ENCODE measurements around the gene AHNAK. TPM values are rescaled to one million over a fixed set of nuclear protein-coding genes. Genes with fewer than 3 reads are reported as not detected.
A peak's percentile ranks its signal among the peaks of the same experiment; 100 is the strongest.

The AHNAK gene
- total RNA-seq, 1 donor from 2014 or later, result 96.5 TPM

DNA sequence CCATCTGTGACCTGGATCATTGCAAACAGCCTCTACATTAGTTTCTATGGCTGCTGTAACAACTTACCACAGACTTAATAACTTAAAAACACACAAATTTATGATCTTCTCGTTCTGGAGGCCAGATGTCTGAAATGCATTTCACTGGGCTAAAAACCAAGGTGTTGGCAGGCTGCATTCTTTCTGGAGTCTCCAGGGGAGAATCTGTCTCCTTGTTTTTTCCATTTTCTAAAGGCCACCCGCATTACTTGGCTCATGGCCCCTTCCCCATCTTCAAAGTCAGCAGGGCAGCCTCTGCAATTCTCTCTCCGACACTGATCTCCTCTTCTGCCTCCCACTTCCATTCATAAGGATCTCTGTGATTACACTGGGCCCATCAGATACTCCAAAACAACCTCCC lies 116.2 kb downstream of the AHNAK start:
- Mint-ChIP-seq H3K4me3 (no peak overlapping the region), H3K4me1 (ENCODE audit: low read depth) (peaks cover 59% of the 10 kb centered on the region), H3K36me3 (ENCODE audit: low read depth) (peaks cover 2% of the 10 kb centered on the region), H3K27me3 (ENCODE audit: insufficient read depth) (no peaks in the 10 kb centered on the region), H3K9me3 (no peaks in the 10 kb centered on the region), H3K27ac (peak overlapping the region; percentile 14)
- DNase-seq (ENCODE audit: low spot score), result no peak
- intact Hi-C loops (cut with micrococcal nuclease), result no loop called here

DNA sequence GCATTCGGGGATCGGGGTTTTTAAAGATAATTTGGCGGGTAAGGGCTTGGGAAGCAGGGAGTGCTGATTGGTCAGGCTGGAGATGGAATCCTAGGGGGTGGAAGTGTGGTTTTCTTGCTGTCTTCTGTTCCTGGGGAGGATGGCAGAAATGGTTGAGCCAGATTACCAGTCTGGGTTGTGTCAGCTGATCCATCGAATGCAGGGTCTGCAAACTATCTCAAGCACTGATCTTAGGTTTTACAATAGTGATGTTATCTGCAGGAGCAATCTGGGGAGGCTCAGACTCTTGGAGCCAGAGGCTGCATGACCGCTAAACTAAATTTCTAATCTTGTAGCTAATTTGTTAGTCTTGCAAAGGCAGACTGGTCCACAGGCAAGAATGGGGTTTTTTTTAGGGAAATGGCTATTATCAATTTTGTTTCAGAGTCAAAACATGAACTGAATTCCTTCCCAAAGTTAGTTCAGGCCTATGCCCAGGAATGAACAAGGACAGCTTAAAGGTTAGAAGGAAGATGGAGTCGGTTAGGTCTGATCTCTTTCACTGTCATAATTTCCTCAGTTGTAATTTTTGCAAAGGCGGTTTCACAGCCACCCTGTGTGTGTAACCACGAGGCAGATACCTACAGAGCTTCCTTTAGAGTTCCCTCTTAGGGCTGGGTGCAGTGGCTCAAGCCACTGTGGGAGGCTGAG lies 117.6 kb downstream of the AHNAK start:
- no peaks in the 10 kb centered on the region for H3K27me3 Mint-ChIP-seq (ENCODE audit: insufficient read depth)
- intact Hi-C loops (cut with micrococcal nuclease), result loop anchor here (5.0 to 10.0 kb wide), 2 partner anchors 246 to 453 kb away; partner anchors contain the start of genes LBHD1, SLC3A2, UBXN1 and UQCC3
- H3K4me1 Mint-ChIP-seq (ENCODE audit: low read depth), result peaks cover 55% of the 10 kb centered on the region
- H3K36me3 Mint-ChIP-seq (ENCODE audit: low read depth), result peaks cover 2% of the 10 kb centered on the region
- no peak for DNase-seq (ENCODE audit: low spot score)
- H3K4me3 Mint-ChIP-seq, result no peak overlapping the region
- peak overlapping the region; percentile 48 for H3K27ac Mint-ChIP-seq
- H3K9me3 Mint-ChIP-seq, result no peaks in the 10 kb centered on the region

DNA sequence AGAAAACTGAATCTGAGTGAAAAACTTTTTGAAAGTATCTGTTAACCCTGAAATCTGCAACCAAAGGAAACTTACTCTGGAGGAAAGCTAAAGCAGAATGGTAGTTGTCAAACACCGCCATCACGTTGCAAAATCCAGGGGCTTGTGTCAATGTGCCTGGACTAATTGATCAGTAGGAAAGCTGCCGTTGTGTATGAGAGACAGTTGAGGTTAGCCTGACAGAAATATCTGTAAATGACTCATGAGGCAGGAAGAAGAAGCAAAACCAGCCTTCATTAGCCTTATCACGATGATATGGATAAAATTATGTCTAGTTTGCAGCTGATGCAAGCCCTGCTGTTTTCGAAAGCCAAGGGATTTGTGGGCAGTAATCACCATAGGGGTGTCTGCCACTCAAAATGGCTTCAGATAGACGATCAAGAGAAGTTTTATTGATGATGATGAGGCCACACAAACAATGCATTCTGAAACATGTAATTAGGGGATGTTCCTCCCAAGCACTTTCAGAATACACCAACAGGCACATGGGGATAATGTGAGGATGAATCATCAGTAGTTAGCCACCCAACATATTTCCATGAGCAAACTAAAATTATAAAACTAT lies 118.9 kb downstream of the AHNAK start:
- Mint-ChIP-seq H3K36me3 (ENCODE audit: low read depth) (peaks cover 2% of the 10 kb centered on the region), H3K4me3 (peak overlapping the region; percentile 55), H3K27ac (peak overlapping the region; percentile 96), H3K9me3 (no peaks in the 10 kb centered on the region), H3K27me3 (ENCODE audit: insufficient read depth) (no peaks in the 10 kb centered on the region), H3K4me1 (ENCODE audit: low read depth) (peaks cover 46% of the 10 kb centered on the region)
- intact Hi-C loops (cut with micrococcal nuclease), result loop anchor here (1.0 to 10.0 kb wide), 4 partner anchors 25 to 455 kb away; partner anchors contain the start of genes LBHD1, SLC3A2, UBXN1 and UQCC3
- peak; percentile 7 for DNase-seq (ENCODE audit: low spot score)

DNA sequence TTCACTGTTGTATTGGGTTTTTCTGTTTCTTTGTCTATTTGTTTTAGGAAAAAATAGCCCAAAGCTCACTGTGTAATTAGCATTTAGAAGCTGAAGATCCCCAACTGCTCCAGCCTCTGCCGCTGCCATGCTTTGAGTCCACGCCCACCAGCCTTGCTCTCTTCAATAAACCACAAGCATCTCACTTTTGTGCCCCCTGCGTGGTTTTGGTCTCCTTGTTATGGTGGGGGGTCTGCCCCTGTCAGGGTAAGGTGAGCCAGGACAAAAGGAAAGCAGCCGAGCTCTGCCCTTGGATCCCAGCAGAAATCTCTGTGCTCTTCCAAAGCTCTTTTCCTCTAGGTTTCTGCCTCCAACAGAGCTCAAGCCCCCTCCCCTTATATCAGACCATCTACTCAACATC lies 123.6 kb downstream of the AHNAK start:
- intact Hi-C loops (cut with micrococcal nuclease), result loop anchor here (10.0 kb wide), 1 partner anchor 252 kb away; the partner anchor contains the start of genes LBHD1, UBXN1 and UQCC3
- no peaks in the 10 kb centered on the region for H3K36me3 Mint-ChIP-seq (ENCODE audit: low read depth)
- H3K4me3 Mint-ChIP-seq, result no peak overlapping the region
- no peak for DNase-seq (ENCODE audit: low spot score)
- H3K27me3 Mint-ChIP-seq (ENCODE audit: insufficient read depth), result no peaks in the 10 kb centered on the region
- H3K27ac Mint-ChIP-seq, result no peak overlapping the region
- H3K9me3 Mint-ChIP-seq, result no peaks in the 10 kb centered on the region
- H3K4me1 Mint-ChIP-seq (ENCODE audit: low read depth), result peaks cover 17% of the 10 kb centered on the region

DNA sequence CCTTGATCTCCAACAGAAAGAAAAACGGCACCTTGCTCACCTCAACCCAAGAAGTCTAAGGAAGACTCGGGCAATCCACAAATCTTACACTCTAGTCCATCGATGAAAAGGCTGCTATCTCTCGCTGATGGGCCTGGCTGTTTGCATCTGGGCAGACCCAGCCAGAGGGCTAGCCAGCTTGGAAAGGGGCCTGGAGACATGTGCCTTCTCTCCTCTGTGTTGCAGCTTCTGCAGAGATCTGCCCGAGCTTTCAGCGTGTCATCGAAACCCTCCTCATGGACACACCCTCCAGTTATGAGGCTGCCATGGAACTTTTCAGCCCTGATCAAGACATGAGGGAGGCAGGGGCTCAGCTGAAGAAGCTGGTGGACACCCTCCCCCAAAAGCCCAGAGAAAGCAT lies 124.6 kb downstream of the AHNAK start:
- intact Hi-C loops (cut with micrococcal nuclease), result loop anchor here (10.0 kb wide), 1 partner anchor 253 kb away; the partner anchor contains the start of genes LBHD1, UBXN1 and UQCC3
- Mint-ChIP-seq H3K4me3 (no peak overlapping the region), H3K9me3 (no peaks in the 10 kb centered on the region), H3K27ac (no peak overlapping the region), H3K4me1 (ENCODE audit: low read depth) (peaks cover 10% of the 10 kb centered on the region), H3K36me3 (ENCODE audit: low read depth) (no peaks in the 10 kb centered on the region), H3K27me3 (ENCODE audit: insufficient read depth) (no peaks in the 10 kb centered on the region)
- no peak for DNase-seq (ENCODE audit: low spot score)

DNA sequence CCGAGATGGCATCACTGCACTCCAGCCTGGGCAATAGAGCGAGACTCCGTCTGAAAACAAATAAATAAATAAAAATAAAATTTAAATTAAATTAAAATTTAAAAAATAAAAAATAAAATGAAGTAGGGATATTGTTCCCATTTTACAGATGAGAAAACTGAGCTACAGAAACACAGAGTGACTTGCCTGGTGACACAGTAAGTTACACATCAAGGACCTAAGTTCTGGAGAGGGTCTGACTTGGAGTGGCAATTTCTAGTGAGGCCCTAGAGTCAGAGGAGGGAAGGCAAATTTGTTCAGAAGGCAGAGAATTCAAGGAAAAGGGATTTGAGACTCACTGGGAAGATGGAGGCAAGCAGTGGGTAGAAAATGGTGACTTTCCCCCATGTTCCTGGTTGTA lies 125.7 kb downstream of the AHNAK start:
- no peaks in the 10 kb centered on the region for H3K9me3 Mint-ChIP-seq
- H3K4me1 Mint-ChIP-seq (ENCODE audit: low read depth), result no peaks in the 10 kb centered on the region
- H3K36me3 Mint-ChIP-seq (ENCODE audit: low read depth), result no peaks in the 10 kb centered on the region
- H3K27ac Mint-ChIP-seq, result no peak overlapping the region
- H3K4me3 Mint-ChIP-seq, result no peak overlapping the region
- H3K27me3 Mint-ChIP-seq (ENCODE audit: insufficient read depth), result no peaks in the 10 kb centered on the region
- intact Hi-C loops (cut with micrococcal nuclease), result loop anchor here (10.0 kb wide), 1 partner anchor 254 kb away; the partner anchor contains the start of genes LBHD1, UBXN1 and UQCC3
- DNase-seq (ENCODE audit: low spot score), result no peak

DNA sequence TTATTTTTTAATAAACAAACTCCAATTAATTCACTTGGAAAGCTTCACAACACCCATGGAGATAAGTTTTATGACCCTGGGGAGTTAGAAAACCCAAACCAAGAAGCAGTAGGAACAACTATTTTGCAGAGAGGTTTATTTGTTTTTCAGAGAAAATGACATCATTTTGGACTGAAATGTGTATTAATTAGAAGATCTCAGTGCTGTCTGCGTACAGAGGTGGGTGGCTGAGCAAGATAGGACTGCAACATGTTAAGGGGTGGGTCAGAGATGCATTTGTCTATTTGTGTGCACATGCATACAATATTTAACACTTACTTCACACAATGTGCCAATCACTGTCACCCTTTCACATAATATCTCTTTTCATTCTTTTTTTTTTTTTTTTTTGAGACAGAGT lies 126.7 kb downstream of the AHNAK start:
- Mint-ChIP-seq H3K36me3 (ENCODE audit: low read depth) (no peaks in the 10 kb centered on the region), H3K4me3 (no peak overlapping the region), H3K9me3 (no peaks in the 10 kb centered on the region), H3K27me3 (ENCODE audit: insufficient read depth) (no peaks in the 10 kb centered on the region), H3K4me1 (ENCODE audit: low read depth) (no peaks in the 10 kb centered on the region), H3K27ac (no peak overlapping the region)
- intact Hi-C loops (cut with micrococcal nuclease), result loop anchor here (10.0 kb wide), 1 partner anchor 255 kb away; the partner anchor contains the start of genes LBHD1, UBXN1 and UQCC3
- no peak for DNase-seq (ENCODE audit: low spot score)

DNA sequence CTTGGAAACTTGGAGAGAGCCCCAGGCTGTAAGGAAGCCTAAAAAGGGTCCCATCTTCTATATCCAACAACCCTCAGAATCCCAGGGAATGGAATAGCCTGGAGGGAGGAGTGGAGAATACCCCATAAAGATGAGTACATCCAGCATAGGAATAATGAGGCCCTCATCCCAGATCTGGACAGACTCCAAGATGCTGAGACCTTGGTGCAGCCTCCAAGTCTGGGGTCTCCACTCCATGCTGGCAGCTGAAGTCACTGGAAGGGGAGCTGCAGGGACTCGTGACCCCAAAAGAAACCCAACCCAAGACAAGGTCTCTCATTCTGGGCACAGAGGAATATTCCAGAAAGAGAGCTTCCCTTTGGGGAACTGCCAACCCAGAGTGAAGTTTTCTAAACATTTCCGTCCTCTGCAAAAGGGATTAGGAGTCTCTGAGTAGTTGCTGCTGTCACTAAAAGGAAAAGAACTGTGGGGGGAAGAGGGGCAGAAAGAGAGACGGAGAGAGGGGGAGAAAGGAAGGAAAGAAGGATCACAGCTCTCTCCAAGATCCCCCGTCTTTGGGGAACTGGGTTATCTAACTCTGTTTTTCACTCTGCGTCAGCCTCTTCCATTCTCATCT lies 127.2 kb downstream of the AHNAK start:
- Mint-ChIP-seq H3K27ac (no peak overlapping the region), H3K4me1 (ENCODE audit: low read depth) (no peaks in the 10 kb centered on the region)

DNA sequence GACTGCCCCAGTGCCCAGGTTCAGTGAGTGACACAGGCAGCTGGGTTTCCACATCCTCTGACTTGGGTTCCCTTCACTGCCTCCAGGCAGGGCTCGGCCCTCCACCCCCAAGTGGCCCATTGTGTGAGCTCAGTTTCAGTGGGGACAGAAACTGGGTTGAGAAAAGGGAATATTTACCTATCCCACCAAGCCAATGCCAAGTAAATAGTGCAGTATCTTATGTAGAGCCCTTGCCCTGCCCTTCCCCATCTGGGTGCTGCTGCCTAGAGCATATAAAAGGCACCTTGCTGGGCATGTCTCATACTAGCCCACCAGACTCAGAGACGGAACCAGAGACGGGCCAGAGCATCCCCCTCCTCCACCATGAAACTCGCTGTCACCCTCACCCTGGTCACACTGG lies 127.9 kb downstream of the AHNAK start, which contains the start of gene SCGB1A1:
TSS of gene SCGB1A1 (plus strand) at position 301 of the 400 bp plus-strand sequence. CDS start at position 364, 63 bp downstream.
- Mint-ChIP-seq H3K27me3 (ENCODE audit: insufficient read depth) (no peaks in the 10 kb centered on the region), H3K27ac (no peak within 1 kb of the TSS), H3K4me1 (ENCODE audit: low read depth) (no peaks in the 10 kb centered on the region), H3K4me3 (no peak within 1 kb of the TSS), H3K9me3 (no peaks in the 10 kb centered on the region), H3K36me3 (ENCODE audit: low read depth) (no peaks in the 10 kb centered on the region)
- intact Hi-C loops (cut with micrococcal nuclease), result no loop called here
- no peak for DNase-seq (ENCODE audit: low spot score)

More for the DNA sequence above, 127.2 kb downstream of the AHNAK start:
- Mint-ChIP-seq H3K9me3 (no peaks in the 10 kb centered on the region), H3K4me3 (no peak overlapping the region), H3K27me3 (ENCODE audit: insufficient read depth) (no peaks in the 10 kb centered on the region), H3K36me3 (ENCODE audit: low read depth) (no peaks in the 10 kb centered on the region)
- DNase-seq (ENCODE audit: low spot score), result no peak
- intact Hi-C loops (cut with micrococcal nuclease), result no loop called here

DNA sequence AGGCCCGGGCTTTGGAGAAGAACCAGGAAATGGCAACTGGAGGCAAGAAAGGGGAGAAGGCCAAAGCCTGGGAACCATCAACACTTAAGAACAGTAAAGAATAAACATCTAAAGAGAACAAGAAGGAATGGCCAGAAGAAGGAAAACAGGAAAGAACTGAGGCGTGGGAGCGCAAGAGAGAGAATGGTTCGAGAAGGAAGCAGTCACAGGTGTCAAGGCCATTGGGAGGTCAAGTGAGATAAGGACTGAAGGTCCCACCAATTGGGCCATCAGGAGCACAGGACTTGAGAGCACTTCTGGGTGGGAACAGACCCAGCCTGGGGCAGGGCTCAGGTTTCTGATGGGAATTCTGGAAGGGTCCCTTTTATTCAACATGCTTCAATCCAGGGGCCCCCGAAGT lies 128.5 kb downstream of the AHNAK start:
- DNase-seq (ENCODE audit: low spot score), result no peak
- Mint-ChIP-seq H3K27me3 (ENCODE audit: insufficient read depth) (no peaks in the 10 kb centered on the region), H3K27ac (no peak overlapping the region), H3K9me3 (no peaks in the 10 kb centered on the region), H3K36me3 (ENCODE audit: low read depth) (no peaks in the 10 kb centered on the region), H3K4me1 (ENCODE audit: low read depth) (no peaks in the 10 kb centered on the region), H3K4me3 (no peak overlapping the region)
- intact Hi-C loops (cut with micrococcal nuclease), result no loop called here

DNA sequence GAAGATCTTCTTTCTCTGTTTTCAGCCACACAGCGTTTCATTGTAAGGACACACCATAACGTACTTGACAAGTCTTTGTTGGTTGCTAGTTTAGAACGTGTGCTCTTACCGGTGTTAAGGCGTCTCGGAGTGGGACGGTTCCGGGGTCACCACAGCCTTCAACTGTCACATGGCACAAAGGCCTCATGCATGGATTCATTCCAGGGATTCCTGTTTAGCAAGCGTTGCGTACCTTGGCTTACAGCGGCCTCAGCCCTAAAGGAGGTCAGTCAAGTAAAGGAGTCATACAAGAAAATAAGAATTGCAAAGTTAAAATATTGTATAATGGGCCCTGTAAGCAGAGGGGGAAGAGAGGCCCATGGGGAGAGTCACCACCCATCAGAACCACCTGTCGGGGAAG lies 130.0 kb downstream of the AHNAK start:
- H3K27me3 Mint-ChIP-seq (ENCODE audit: insufficient read depth), result no peaks in the 10 kb centered on the region
- H3K27ac Mint-ChIP-seq, result no peak overlapping the region
- H3K4me3 Mint-ChIP-seq, result no peak overlapping the region
- intact Hi-C loops (cut with micrococcal nuclease), result no loop called here
- DNase-seq (ENCODE audit: low spot score), result no peak
- H3K4me1 Mint-ChIP-seq (ENCODE audit: low read depth), result no peaks in the 10 kb centered on the region
- H3K36me3 Mint-ChIP-seq (ENCODE audit: low read depth), result no peaks in the 10 kb centered on the region
- no peaks in the 10 kb centered on the region for H3K9me3 Mint-ChIP-seq

DNA sequence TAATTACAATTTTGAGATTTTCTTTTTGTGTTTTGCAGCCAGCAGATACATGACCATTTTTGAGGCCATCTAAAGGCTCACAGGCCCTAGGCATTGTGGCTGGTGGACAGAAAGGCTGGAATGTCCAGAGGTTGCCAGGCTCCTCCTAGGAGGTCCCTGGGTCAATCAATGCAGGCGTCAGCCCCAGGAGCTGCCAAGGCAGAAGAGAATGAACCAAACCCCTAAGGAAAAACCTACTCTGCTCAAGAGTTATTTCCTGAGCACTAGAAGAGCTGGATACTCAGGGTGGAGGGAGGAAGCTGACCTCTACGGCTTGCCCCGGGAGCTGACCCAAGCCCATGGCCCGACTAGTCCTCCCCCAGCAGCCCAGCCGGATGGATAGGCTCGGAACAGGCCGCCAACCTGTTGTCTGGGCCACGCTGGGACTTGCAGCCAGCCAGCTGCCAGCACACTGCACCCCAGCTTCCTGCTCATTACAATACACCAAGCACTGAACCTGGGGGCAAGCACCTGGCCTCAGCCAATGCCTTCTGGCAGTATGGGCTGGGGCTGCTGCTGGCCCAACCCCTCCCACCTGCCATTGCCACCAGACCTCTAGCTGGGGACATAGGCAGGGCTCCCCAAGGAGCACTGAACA lies 133.4 kb downstream of the AHNAK start:
- H3K4me3 Mint-ChIP-seq, result no peak overlapping the region
- H3K9me3 Mint-ChIP-seq, result no peaks in the 10 kb centered on the region
- H3K36me3 Mint-ChIP-seq (ENCODE audit: low read depth), result no peaks in the 10 kb centered on the region
- intact Hi-C loops (cut with micrococcal nuclease), result no loop called here
- DNase-seq (ENCODE audit: low spot score), result no peak
- no peaks in the 10 kb centered on the region for H3K27me3 Mint-ChIP-seq (ENCODE audit: insufficient read depth)
- no peak overlapping the region for H3K27ac Mint-ChIP-seq
- no peaks in the 10 kb centered on the region for H3K4me1 Mint-ChIP-seq (ENCODE audit: low read depth)

Data from activated T-helper 1 cell treated with anti-CD3 and anti-CD28 coated beads, Interleukin-12 subunit alpha, Interleukin-12 subunit beta, Interleukin-2, Interleukin-4 antibody, amounts not matched to agents 30 ng/mL and 10 ng/mL and 1 ng/mL, durations not matched to agents 14 hours and 24 hours and 36 hours (primary cell).